Measurements from ENCODE around the gene GATA5. TPM values are rescaled to one million over a fixed set of nuclear protein-coding genes. Genes with fewer than 3 reads are reported as not detected.

The GATA5 gene
- total and polyA plus RNA-seq, 3 experiments from 2014 or later, result not detected

- no peak overlapping the region for H3K27ac ChIP-seq (ENCODE audit: low read depth, low read length)
- Mint-ChIP-seq H3K4me3 (no peak overlapping the region), H3K27ac (no peak overlapping the region), H3K4me1 (no peaks in the 10 kb centered on the region), H3K27me3 (peaks cover 3 to 20% of the 10 kb centered on the region in 2 donors), H3K36me3 (no peaks in the 10 kb centered on the region), H3K9me3 (no peaks in the 10 kb centered on the region)
- no peaks in the 10 kb centered on the region for H3K9me3 ChIP-seq (ENCODE audit: low read length)
- POLR2A ChIA-PET, result no interaction called here
- H3K4me1 ChIP-seq (ENCODE audit: insufficient read depth, low read length), result no peaks in the 10 kb centered on the region
- H3K36me3 ChIP-seq (ENCODE audit: insufficient read depth, low read length), result no peaks in the 10 kb centered on the region
- DNase-seq, result no peak
- no peaks in the 10 kb centered on the region for H3K27me3 ChIP-seq (ENCODE audit: insufficient read depth, low read length, poor library complexity, severe bottlenecking)
- no peak overlapping the region for H3K4me3 ChIP-seq (ENCODE audit: low read length)
- CTCF ChIA-PET, result no interaction called here
These were observed 20.7 kb downstream of the GATA5 start for GRCh38 chr20:62454904-62455636.

GRCh38 chr20:62453186-62453808 lies 22.5 kb downstream of the GATA5 start:
- H3K4me3 ChIP-seq (ENCODE audit: low read length), result no peak overlapping the region
- no peaks in the 10 kb centered on the region for H3K4me1 ChIP-seq (ENCODE audit: insufficient read depth, low read length)
- Mint-ChIP-seq H3K36me3 (no peaks in the 10 kb centered on the region), H3K4me3 (no peak overlapping the region), H3K4me1 (no peaks in the 10 kb centered on the region), H3K9me3 (no peaks in the 10 kb centered on the region), H3K27ac (no peak overlapping the region), H3K27me3 (peaks cover 6 to 25% of the 10 kb centered on the region in 2 donors)
- H3K27me3 ChIP-seq (ENCODE audit: insufficient read depth, low read length, poor library complexity, severe bottlenecking), result no peaks in the 10 kb centered on the region
- ChIA-PET POLR2A (no interaction called here), CTCF (no interaction called here)
- H3K36me3 ChIP-seq (ENCODE audit: insufficient read depth, low read length), result no peaks in the 10 kb centered on the region
- no peaks in the 10 kb centered on the region for H3K9me3 ChIP-seq (ENCODE audit: low read length)
- no peak for DNase-seq
- no peak overlapping the region for H3K27ac ChIP-seq (ENCODE audit: low read depth, low read length)

- Mint-ChIP-seq H3K9me3 (no peaks in the 10 kb centered on the region), H3K27ac (no peak overlapping the region), H3K4me1 (no peaks in the 10 kb centered on the region), H3K4me3 (no peak overlapping the region), H3K36me3 (no peaks in the 10 kb centered on the region), H3K27me3 (peaks cover 6 to 29% of the 10 kb centered on the region in 2 donors)
- H3K27ac ChIP-seq (ENCODE audit: low read depth, low read length), result no peak overlapping the region
- no peak for DNase-seq
- no peaks in the 10 kb centered on the region for H3K27me3 ChIP-seq (ENCODE audit: insufficient read depth, low read length, poor library complexity, severe bottlenecking)
- H3K9me3 ChIP-seq (ENCODE audit: low read length), result no peaks in the 10 kb centered on the region
- ChIA-PET POLR2A (no interaction called here), CTCF (no interaction called here)
- H3K36me3 ChIP-seq (ENCODE audit: insufficient read depth, low read length), result no peaks in the 10 kb centered on the region
- H3K4me3 ChIP-seq (ENCODE audit: low read length), result no peak overlapping the region
- H3K4me1 ChIP-seq (ENCODE audit: insufficient read depth, low read length), result no peaks in the 10 kb centered on the region
These were observed 23.2 kb downstream of the GATA5 start for GRCh38 chr20:62452475-62453095.

- Histone ChIP-seq H3K4me1 (ENCODE audit: insufficient read depth, low read length) (no peaks in the 10 kb centered on the region), H3K27me3 (ENCODE audit: insufficient read depth, low read length, poor library complexity, severe bottlenecking) (no peaks in the 10 kb centered on the region), H3K36me3 (ENCODE audit: insufficient read depth, low read length) (no peaks in the 10 kb centered on the region), H3K4me3 (ENCODE audit: low read length) (no peak overlapping the region), H3K9me3 (ENCODE audit: low read length) (no peaks in the 10 kb centered on the region), H3K27ac (ENCODE audit: low read depth, low read length) (no peak overlapping the region)
- H3K9me3 Mint-ChIP-seq, result no peaks in the 10 kb centered on the region
- no peak overlapping the region for H3K4me3 Mint-ChIP-seq
- POLR2A ChIA-PET, result no interaction called here
- DNase-seq, result no peak
- CTCF ChIA-PET, result no interaction called here
- no peaks in the 10 kb centered on the region for H3K4me1 Mint-ChIP-seq
- H3K27me3 Mint-ChIP-seq, result peaks cover 7 to 31% of the 10 kb centered on the region in 2 donors
- H3K27ac Mint-ChIP-seq, result no peak overlapping the region
- no peaks in the 10 kb centered on the region for H3K36me3 Mint-ChIP-seq
These were observed 23.8 kb downstream of the GATA5 start for GRCh38 chr20:62451970-62452369.

- CTCF ChIA-PET, result no interaction called here
- H3K27ac ChIP-seq (ENCODE audit: low read depth, low read length), result no peak overlapping the region
- Mint-ChIP-seq H3K27ac (no peak overlapping the region), H3K9me3 (no peaks in the 10 kb centered on the region), H3K4me3 (no peak overlapping the region), H3K27me3 (peaks cover 7 to 31% of the 10 kb centered on the region in 2 donors), H3K4me1 (no peaks in the 10 kb centered on the region), H3K36me3 (no peaks in the 10 kb centered on the region)
- H3K4me1 ChIP-seq (ENCODE audit: insufficient read depth, low read length), result no peaks in the 10 kb centered on the region
- POLR2A ChIA-PET, result no interaction called here
- H3K27me3 ChIP-seq (ENCODE audit: insufficient read depth, low read length, poor library complexity, severe bottlenecking), result no peaks in the 10 kb centered on the region
- DNase-seq, result no peak
- H3K9me3 ChIP-seq (ENCODE audit: low read length), result no peaks in the 10 kb centered on the region
- no peak overlapping the region for H3K4me3 ChIP-seq (ENCODE audit: low read length)
- no peaks in the 10 kb centered on the region for H3K36me3 ChIP-seq (ENCODE audit: insufficient read depth, low read length)
These were observed 24.5 kb downstream of the GATA5 start for GRCh38 chr20:62451156-62451767.

- H3K4me1 ChIP-seq (ENCODE audit: insufficient read depth, low read length), result no peaks in the 10 kb centered on the region
- no peaks in the 10 kb centered on the region for H3K9me3 Mint-ChIP-seq
- peaks cover 6 to 29% of the 10 kb centered on the region in 2 donors for H3K27me3 Mint-ChIP-seq
- ChIA-PET CTCF (no interaction called here), POLR2A (no interaction called here)
- no peaks in the 10 kb centered on the region for H3K4me1 Mint-ChIP-seq
- no peaks in the 10 kb centered on the region for H3K27me3 ChIP-seq (ENCODE audit: insufficient read depth, low read length, poor library complexity, severe bottlenecking)
- no peak overlapping the region for H3K4me3 ChIP-seq (ENCODE audit: low read length)
- no peak overlapping the region for H3K27ac ChIP-seq (ENCODE audit: low read depth, low read length)
- H3K36me3 ChIP-seq (ENCODE audit: insufficient read depth, low read length), result no peaks in the 10 kb centered on the region
- no peaks in the 10 kb centered on the region for H3K36me3 Mint-ChIP-seq
- H3K9me3 ChIP-seq (ENCODE audit: low read length), result no peaks in the 10 kb centered on the region
- H3K27ac Mint-ChIP-seq, result no peak overlapping the region
- H3K4me3 Mint-ChIP-seq, result no peak overlapping the region
- DNase-seq, result no peak
These were observed 25.7 kb downstream of the GATA5 start for GRCh38 chr20:62449951-62450691.

- no peak overlapping the region for H3K4me3 ChIP-seq (ENCODE audit: low read length)
These were observed 27.0 kb downstream of the GATA5 start for GRCh38 chr20:62448788-62449187.

GRCh38 chr20:62448038-62448437 lies 27.8 kb downstream of the GATA5 start:
- Mint-ChIP-seq H3K9me3 (no peaks in the 10 kb centered on the region), H3K27me3 (peaks cover 7 to 30% of the 10 kb centered on the region in 2 donors), H3K36me3 (no peaks in the 10 kb centered on the region), H3K4me3 (no peak overlapping the region), H3K4me1 (no peaks in the 10 kb centered on the region), H3K27ac (no peak overlapping the region)
- DNase-seq, result no peak
- Histone ChIP-seq H3K4me3 (ENCODE audit: low read length) (no peak overlapping the region), H3K9me3 (ENCODE audit: low read length) (no peaks in the 10 kb centered on the region), H3K4me1 (ENCODE audit: insufficient read depth, low read length) (no peaks in the 10 kb centered on the region), H3K36me3 (ENCODE audit: insufficient read depth, low read length) (no peaks in the 10 kb centered on the region), H3K27me3 (ENCODE audit: insufficient read depth, low read length, poor library complexity, severe bottlenecking) (no peaks in the 10 kb centered on the region), H3K27ac (ENCODE audit: low read depth, low read length) (no peak overlapping the region)
- ChIA-PET CTCF (no interaction called here), POLR2A (no interaction called here)

More at GRCh38 chr20:62448788-62449187, 27.0 kb downstream of the GATA5 start:
- Mint-ChIP-seq H3K4me3 (no peak overlapping the region), H3K27me3 (peaks cover 6 to 32% of the 10 kb centered on the region in 2 donors), H3K27ac (no peak overlapping the region), H3K36me3 (no peaks in the 10 kb centered on the region), H3K9me3 (no peaks in the 10 kb centered on the region), H3K4me1 (no peaks in the 10 kb centered on the region)
- no peaks in the 10 kb centered on the region for H3K36me3 ChIP-seq (ENCODE audit: insufficient read depth, low read length)
- no peaks in the 10 kb centered on the region for H3K4me1 ChIP-seq (ENCODE audit: insufficient read depth, low read length)
- no peak for DNase-seq
- H3K9me3 ChIP-seq (ENCODE audit: low read length), result no peaks in the 10 kb centered on the region
- POLR2A ChIA-PET, result no interaction called here
- CTCF ChIA-PET, result no interaction called here
- H3K27ac ChIP-seq (ENCODE audit: low read depth, low read length), result no peak overlapping the region
- H3K27me3 ChIP-seq (ENCODE audit: insufficient read depth, low read length, poor library complexity, severe bottlenecking), result no peaks in the 10 kb centered on the region

Measured in CD8-positive, alpha-beta memory T cell (primary cell).